K562 (cell line): ENCODE results near the gene CIB2.

Experiments used
- CHD4 ChIP-seq: fragments of 200-600 bp; sonication (generic); IDR thresholded peaks from 3 replicates; pipeline ENCODE4 v1.6.1; 2012; ENCODE audit warnings: low read depth, mild to moderate bottlenecking, mixed read lengths, low read length, inconsistent platforms; ENCODE audit not compliant: insufficient read depth, insufficient replicate concordance, poor library complexity, severe bottlenecking
- EGR1 ChIP-seq: fragments of 450-650 bp; conservative IDR thresholded peaks from 2 replicates; pipeline ENCODE4 v1.6.1; 2017; ENCODE audit warnings: mild to moderate bottlenecking
- EP300 ChIP-seq: IDR thresholded peaks from 2 replicates; pipeline ENCODE4 v1.6.1; 2012; ENCODE audit warnings: low read length, improper control_type of control experiment
- PATZ1 ChIP-seq: fragments of 250-450 bp; sonication (Bioruptor Pico); IDR thresholded peaks from 2 replicates; pipeline ENCODE4 v1.5.0; 2020; ENCODE audit warnings: mild to moderate bottlenecking, borderline replicate concordance
- RAD21 ChIP-seq, 2 experiments: fragments of 250-450 bp in 1 of 2; fragments of 450-650 bp in 1 of 2; sonication (Bioruptor Pico) in 1 of 2; formaldehyde crosslinking in 1 of 2; IDR thresholded peaks in 1 of 2; conservative IDR thresholded peaks in 1 of 2; 2 replicates each; pipeline versions ENCODE4 v1.4.0 to v1.8.0; 2020 to 2022; ENCODE audit warnings: mild to moderate bottlenecking in 2 of 2, moderate library complexity in 1 of 2
- RFX5 ChIP-seq: IDR thresholded peaks from 2 replicates; pipeline ENCODE4 v1.6.1; 2011; ENCODE audit warnings: low read depth, mild to moderate bottlenecking, improper control_type of control experiment, low read length
- XRCC5 ChIP-seq: fragments of 200-400 bp; formaldehyde crosslinking; IDR thresholded peaks from 2 replicates; pipeline ENCODE4 v1.6.1; 2017; ENCODE audit warnings: low read depth, mild to moderate bottlenecking, low read length
- TF ChIP-seq, protein P1 (sequence below), 3 experiments: IDR thresholded peaks in 2 of 3; conservative IDR thresholded peaks in 1 of 3; 2 replicates each; pipeline ENCODE4 v1.5.1; 2011 to 2012; ENCODE audit warnings: low read length in 3 of 3, mild to moderate bottlenecking in 3 of 3, control low read depth in 2 of 3, improper control_type of control experiment in 1 of 3, inconsistent platforms in 1 of 3, low read depth in 1 of 3, mixed read lengths in 1 of 3, moderate library complexity in 1 of 3; ENCODE audit not compliant: insufficient read depth in 2 of 3
- TF ChIP-seq, protein P2 (sequence below), 2 experiments: fragments of 450-650 bp; conservative IDR thresholded peaks; 2 replicates each; pipeline ENCODE4 v1.6.1; 2017; ENCODE audit warnings: mild to moderate bottlenecking in 2 of 2, moderate library complexity in 2 of 2
- TF ChIP-seq, protein P3 (sequence below): sonication (generic); formaldehyde crosslinking; IDR thresholded peaks from 2 replicates; pipeline ENCODE4 v1.8.0; 2022; ENCODE audit warnings: mild to moderate bottlenecking, missing genetic modification reagents, borderline replicate concordance
- TF ChIP-seq, protein P4 (sequence below): fragments of 250-450 bp; sonication (Bioruptor Pico); IDR thresholded peaks from 2 replicates; pipeline ENCODE4 v1.4.0; 2020; ENCODE audit warnings: mild to moderate bottlenecking, moderate library complexity

DNA sequence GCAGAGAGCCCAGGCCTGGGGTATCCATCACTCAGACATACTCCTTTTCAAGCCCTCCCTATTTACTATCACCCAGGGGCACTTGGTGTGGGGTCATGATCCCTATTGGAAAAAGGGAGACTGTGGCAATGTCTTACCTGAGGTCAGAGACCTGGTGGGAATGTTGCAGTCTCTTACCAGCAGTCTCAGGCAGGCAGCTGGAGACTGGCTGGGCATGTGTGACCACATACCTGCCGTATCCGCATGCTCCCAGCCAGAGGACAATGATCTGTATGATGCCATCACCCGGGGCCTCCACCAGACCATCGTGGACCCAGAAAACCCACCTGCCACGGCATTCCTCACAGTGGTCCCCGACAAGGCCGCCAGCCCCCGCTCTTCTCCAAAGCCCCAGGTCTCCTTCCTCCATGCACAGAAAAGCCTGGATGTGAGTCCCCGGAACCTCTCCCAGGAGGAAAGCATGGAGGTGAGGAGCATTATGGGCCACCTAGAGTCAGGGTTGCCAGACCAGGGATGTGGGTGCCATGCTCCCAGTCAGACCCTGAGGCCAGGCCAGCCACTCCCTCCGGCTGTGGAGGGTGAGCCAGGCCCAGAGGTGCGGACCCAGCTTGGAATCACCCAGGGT is 33.0 kb downstream of the CIB2 start:
- TF ChIP-seq, protein P1, sequence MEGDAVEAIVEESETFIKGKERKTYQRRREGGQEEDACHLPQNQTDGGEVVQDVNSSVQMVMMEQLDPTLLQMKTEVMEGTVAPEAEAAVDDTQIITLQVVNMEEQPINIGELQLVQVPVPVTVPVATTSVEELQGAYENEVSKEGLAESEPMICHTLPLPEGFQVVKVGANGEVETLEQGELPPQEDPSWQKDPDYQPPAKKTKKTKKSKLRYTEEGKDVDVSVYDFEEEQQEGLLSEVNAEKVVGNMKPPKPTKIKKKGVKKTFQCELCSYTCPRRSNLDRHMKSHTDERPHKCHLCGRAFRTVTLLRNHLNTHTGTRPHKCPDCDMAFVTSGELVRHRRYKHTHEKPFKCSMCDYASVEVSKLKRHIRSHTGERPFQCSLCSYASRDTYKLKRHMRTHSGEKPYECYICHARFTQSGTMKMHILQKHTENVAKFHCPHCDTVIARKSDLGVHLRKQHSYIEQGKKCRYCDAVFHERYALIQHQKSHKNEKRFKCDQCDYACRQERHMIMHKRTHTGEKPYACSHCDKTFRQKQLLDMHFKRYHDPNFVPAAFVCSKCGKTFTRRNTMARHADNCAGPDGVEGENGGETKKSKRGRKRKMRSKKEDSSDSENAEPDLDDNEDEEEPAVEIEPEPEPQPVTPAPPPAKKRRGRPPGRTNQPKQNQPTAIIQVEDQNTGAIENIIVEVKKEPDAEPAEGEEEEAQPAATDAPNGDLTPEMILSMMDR (IDR thresholded peaks at IDR 0.05 in 2 of 3, conservative IDR thresholded peaks at IDR 0.05 in 1 of 3; ENCODE audit: insufficient read depth in 2 of 3, low read depth in 1 of 3, low read length in 3 of 3): no peak
- TF ChIP-seq EP300 (no peak), RAD21 (CRISPR knock-in tag; conservative IDR thresholded peaks at IDR 0.05 in 1 of 2, IDR thresholded peaks at IDR 0.05 in 1 of 2) (no peak), PATZ1 (CRISPR knock-in tag) (no peak), RFX5 (no peak), XRCC5 (no peak), EGR1 (no peak), CHD4 (no peak)
- TF ChIP-seq, protein P2, sequence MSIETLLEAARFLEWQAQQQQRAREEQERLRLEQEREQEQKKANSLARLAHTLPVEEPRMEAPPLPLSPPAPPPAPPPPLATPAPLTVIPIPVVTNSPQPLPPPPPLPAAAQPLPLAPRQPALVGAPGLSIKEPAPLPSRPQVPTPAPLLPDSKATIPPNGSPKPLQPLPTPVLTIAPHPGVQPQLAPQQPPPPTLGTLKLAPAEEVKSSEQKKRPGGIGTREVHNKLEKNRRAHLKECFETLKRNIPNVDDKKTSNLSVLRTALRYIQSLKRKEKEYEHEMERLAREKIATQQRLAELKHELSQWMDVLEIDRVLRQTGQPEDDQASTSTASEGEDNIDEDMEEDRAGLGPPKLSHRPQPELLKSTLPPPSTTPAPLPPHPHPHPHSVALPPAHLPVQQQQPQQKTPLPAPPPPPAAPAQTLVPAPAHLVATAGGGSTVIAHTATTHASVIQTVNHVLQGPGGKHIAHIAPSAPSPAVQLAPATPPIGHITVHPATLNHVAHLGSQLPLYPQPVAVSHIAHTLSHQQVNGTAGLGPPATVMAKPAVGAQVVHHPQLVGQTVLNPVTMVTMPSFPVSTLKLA (conservative IDR thresholded peaks at IDR 0.05): no peak
- TF ChIP-seq, protein P3, sequence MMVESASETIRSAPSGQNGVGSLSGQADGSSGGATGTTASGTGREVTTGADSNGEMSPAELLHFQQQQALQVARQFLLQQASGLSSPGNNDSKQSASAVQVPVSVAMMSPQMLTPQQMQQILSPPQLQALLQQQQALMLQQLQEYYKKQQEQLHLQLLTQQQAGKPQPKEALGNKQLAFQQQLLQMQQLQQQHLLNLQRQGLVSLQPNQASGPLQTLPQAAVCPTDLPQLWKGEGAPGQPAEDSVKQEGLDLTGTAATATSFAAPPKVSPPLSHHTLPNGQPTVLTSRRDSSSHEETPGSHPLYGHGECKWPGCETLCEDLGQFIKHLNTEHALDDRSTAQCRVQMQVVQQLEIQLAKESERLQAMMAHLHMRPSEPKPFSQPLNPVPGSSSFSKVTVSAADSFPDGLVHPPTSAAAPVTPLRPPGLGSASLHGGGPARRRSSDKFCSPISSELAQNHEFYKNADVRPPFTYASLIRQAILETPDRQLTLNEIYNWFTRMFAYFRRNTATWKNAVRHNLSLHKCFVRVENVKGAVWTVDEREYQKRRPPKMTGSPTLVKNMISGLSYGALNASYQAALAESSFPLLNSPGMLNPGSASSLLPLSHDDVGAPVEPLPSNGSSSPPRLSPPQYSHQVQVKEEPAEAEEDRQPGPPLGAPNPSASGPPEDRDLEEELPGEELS (CRISPR knock-in tag): no peak
- TF ChIP-seq, protein P4, sequence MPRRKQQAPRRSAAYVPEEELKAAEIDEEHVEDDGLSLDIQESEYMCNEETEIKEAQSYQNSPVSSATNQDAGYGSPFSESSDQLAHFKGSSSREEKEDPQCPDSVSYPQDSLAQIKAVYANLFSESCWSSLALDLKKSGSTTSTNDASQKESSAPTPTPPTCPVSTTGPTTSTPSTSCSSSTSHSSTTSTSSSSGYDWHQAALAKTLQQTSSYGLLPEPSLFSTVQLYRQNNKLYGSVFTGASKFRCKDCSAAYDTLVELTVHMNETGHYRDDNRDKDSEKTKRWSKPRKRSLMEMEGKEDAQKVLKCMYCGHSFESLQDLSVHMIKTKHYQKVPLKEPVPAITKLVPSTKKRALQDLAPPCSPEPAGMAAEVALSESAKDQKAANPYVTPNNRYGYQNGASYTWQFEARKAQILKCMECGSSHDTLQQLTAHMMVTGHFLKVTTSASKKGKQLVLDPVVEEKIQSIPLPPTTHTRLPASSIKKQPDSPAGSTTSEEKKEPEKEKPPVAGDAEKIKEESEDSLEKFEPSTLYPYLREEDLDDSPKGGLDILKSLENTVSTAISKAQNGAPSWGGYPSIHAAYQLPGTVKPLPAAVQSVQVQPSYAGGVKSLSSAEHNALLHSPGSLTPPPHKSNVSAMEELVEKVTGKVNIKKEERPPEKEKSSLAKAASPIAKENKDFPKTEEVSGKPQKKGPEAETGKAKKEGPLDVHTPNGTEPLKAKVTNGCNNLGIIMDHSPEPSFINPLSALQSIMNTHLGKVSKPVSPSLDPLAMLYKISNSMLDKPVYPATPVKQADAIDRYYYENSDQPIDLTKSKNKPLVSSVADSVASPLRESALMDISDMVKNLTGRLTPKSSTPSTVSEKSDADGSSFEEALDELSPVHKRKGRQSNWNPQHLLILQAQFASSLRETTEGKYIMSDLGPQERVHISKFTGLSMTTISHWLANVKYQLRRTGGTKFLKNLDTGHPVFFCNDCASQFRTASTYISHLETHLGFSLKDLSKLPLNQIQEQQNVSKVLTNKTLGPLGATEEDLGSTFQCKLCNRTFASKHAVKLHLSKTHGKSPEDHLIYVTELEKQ (CRISPR knock-in tag): no peak
